Esophagus mucosa (tissue), 1 donor: ENCODE measurements around the gene B3GNT4. TPM values are rescaled to one million over a fixed set of nuclear protein-coding genes. Genes with fewer than 3 reads are reported as not detected.
"Not testable (repeated sequence)": the region's sequence is repeated elsewhere in the genome, so short reads cannot be mapped to it uniquely, and the experiment has no call there.

Experiments
- ATAC-seq: fragments of 200-7000 bp; cut with Tn5 transposase; one replicate; pipeline ENCODE4 v1.9.1; 2020
- total RNA-seq: library from RNA; stranded (reverse); gene quantifications from one replicate; pipeline ENCODE4 v1.2.4, GENCODE V29; 2023
- donor health status: DM: yes; HTN: yes; CAD: no.

B3GNT4 gene
- 2.0 TPM for total RNA-seq

GRCh38 chr12:122203301-122204166 is at the start of gene B3GNT4:
B3GNT4 (plus strand) TSS chr12:122203709; CDS start chr12:122204619, 910 bp downstream.
- ATAC-seq, result peak; percentile 81

DNA sequence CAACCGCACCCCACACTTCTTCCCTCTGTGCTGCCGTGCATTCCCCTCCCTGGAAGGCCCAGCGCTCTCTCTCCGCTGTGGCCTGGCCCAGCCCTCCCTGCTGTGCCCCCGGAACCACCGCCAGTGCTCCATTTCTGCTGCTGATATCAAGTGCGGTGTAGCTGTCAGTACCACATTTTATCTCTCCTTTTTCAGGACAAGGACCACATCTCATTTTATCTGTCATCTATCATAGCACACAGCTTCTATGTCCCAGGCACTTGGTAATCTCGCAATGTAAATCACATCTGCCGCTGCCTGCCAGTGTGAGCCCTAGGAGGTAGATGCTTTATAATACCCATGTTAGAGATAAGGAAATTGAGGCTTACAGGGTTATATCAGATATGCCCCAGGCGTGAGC is 47.8 kb upstream of the B3GNT4 start:
- ATAC-seq, result no peak

DNA sequence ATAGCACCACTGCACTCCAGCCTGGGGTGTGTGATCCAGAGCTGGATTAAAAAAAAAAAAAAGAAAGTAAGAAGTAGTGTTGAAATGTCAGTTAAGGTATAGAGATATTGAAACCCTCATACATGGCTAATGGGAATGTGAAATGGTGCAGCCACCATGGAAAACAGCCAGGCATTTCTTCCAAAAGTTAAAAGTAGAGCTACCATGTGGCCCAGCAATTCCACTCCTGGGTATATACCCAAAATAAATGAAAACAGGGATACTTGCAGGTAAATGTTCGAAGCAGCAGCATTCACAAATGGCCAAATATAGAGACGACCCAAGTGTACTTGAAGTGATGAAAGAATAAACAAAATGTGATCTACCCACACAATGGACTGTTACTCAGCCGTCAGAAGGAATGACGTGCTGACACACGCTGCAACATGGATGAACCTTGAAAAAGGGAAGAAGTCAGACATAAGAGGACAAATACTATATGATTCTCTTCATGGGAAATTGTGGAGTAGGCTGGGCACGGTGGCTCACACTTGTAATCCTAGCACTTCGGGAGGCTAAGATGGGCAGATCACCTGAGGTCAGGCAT is 44.7 kb upstream of the B3GNT4 start:
- no peak for ATAC-seq

GRCh38 chr12:122159882-122160281 is 43.6 kb upstream of the B3GNT4 start:
- ATAC-seq, result no peak

DNA sequence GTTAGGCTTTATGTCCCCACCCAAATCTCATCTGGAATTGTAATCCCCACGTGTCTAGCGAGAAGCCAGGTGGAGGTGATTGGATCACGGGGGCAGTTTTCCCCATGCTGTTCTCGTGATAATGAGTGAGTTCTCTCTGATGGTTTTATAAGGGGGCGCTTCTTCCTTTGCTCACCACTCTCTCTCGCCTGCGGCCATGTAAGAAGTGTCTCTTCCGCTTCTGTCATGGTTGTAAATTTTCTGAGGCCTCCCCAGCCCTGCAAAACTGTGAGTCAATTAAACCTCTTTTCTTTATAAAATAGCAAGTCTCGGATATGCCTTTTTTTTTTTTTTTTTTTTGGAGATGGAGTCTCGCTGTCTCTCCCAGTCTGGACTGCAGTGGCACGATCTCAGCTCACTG is 42.7 kb upstream of the B3GNT4 start:
- no peak for ATAC-seq

- ATAC-seq, result no peak
These were observed 41.8 kb upstream of the B3GNT4 start for GRCh38 chr12:122161682-122162081.

DNA sequence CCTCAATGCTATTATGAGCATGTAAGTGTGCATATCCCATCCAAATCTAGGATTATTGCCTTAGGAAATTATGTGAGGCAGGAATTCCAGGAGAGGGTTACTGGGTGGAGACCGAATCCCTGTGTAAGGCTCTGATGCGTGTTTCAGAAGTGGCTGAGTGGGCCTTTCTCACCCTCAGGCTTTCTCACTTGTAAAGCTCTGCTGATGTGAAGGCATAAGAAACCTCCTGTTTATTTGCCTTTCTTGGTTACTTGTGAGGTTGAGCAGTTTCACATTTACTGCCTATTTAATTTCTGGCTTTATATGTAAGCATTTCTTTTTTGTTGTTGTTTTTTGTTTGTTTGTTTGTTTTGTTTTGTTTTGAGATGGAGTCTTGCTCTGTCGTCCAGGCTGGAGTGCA is 40.5 kb upstream of the B3GNT4 start:
- no peak for ATAC-seq

- no peak for ATAC-seq
These were observed 36.8 kb upstream of the B3GNT4 start for GRCh38 chr12:122166422-122167349.

- ATAC-seq, result no peak
These were observed 36.1 kb upstream of the B3GNT4 start for GRCh38 chr12:122167356-122167925.

DNA sequence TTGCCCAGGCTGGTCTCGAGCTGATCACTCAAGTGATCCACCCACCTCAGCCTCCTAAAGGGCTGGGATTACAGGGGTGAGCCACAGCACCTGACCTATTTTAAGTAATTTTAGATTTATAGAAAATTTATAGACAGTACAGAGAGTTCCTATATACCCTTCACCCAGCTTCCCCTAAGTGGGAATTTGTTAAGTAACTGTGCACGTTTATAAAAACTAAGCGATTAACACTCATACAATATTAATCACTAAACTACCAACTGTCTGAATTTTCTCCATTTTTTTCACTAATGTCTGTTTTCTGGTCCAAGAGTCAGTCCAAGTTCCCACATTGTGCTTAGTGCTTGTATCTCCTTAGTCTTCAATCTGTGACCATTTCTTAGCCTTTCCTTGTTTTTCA is 35.0 kb upstream of the B3GNT4 start:
- no peak for ATAC-seq

DNA sequence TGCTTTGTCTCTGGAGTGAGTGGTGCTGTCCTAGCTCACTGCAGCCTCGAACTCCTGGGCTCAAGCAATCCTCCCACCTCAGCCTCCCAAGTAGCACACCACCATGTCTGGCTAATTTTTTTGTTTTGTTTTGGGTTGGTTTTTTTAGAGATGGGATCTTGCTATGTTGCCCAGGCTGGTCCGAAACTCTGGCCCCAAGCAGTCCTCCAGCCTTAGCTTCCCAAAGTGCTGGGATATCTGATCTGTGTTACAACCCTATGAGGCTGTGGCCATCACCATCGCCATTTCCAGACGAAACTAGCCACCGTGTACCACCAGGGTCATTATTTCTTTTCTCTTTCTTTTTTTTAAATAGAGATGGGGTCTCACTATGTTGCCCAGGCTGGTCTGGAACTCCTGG is 32.1 kb upstream of the B3GNT4 start:
- ATAC-seq, result no peak

DNA sequence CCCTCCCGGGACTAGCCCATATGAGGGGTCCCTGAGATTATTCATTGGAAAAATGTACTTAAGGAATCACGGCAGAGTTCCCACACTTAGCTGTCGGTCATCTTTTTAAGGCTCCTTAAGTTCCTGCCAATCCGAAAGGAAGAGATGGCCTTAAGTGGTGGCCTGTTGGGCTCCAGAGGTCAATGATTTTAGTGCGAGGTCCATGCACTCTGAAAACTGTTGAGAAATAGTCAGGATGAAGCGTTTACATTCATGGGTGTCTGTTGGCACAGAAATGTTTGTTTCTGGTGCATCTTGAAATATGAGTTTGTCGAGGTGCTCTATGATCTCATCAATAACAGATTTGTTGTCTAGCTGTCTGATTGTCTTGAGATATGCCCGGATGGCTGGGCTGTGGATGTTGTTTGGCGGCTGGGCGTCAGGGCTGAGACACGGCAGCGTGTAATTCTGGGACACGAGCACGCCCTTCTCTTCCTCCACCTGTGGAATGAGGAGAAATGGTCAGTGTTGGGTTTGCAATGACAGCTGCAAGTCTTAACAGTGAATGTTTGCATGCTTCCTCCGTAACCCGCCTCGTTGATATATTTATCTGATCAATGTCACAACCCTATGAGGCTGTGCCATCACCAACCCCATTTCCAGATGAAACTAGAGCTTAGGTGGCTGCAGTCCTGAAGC is 31.1 kb upstream of the B3GNT4 start:
- no peak for ATAC-seq

DNA sequence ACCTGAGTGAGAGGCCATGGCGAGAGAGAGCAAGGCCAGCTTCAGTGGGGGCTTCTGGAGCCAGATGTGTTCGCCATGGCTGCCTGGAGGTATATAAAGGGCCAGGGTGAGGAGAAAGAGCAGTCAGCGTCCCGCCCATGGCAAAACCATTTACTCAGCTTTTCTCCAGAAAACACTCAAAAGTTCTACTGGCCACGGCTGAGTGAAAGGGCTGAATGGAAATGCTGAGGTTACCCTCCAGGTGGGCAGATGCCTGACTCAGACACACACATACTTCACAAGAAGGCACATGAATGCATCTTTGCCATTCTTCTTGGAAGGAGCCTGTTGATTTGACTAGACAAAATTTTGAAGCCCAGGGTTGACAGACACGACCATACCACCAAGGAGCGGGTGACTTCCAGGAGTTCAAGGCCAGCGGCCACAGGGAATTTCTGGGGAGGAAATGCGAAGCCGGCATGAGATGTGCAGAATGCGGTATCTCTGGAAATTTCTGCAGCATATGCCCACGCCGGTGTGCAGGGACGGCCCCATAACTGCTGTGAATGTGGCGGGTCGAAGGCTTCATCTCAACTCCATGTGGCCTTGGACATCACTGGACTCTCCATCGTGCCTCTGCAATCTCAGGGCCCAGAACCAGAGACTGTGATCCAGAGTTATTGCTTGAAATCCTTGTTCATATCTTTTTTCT is 29.2 kb upstream of the B3GNT4 start, which contains the start of gene IL31:
Gene IL31 (minus strand): TSS at position 67 of the 691 bp plus-strand sequence. CDS start 49 bp downstream, at position 18.
- no peak for ATAC-seq

DNA sequence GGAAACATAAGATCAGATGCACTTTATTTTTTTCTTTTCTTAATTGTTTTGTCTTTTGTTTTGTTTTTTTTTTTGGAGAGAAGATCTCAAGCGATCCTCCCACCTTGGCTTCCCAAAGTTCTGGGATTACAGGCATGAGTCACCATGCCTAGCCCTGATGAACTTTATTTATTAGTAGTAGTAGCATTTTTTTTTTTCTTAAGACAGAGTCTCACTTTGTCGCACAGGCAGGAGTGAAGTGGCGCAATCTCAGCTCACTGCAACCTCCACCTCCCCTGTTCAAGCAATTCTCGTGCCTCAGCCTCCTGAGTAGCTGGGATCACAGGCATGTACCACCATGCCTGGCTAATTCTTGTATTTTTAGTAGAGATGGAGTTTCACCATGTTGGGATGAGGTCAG is 27.0 kb upstream of the B3GNT4 start:
- ATAC-seq, result not testable (repeated sequence)

- ATAC-seq, result peak; percentile 66
These were observed 20.5 kb upstream of the B3GNT4 start, which contains the start of gene LRRC43 for GRCh38 chr12:122182887-122183587. LRRC43 (plus strand) TSS chr12:122183123; CDS start chr12:122183145, 22 bp downstream.

DNA sequence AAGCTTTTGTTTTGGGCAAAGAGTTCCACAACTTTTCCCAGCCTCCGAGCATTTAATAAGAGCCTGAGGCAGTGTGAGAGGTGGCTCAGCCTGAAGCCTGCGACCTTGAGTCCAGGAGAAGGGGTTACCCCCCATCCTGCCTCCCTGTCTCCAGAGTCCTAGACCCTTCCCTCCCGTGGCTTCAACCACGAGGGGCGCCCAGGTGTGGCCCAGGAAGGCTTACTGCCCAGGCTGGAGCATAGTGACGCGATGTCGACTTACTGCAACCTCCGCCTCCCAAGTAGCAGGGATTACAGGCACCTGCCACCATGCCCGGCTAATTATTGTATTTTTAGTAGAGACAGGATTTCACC is 19.9 kb upstream of the B3GNT4 start:
- ATAC-seq, result peak; percentile 17

DNA sequence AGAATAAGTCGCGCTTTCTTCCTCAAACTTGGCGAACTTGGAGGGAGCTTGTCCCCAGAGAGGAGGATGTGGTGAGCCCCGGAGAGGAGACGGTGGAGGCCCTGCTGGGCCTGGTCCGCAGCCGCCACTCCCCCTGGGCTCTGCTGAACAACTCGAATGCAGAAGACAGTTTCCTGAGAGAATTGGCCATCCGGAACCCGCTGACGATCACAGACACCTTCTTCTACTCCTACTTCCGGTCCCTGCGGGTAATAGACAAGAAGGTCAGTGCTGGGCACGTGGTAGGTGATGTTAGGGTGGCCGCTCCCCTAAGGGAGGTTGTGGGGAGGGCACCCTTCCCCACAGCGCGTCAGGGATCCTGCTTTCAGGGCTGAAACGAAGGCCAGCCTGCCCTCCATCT is 19.0 kb upstream of the B3GNT4 start:
- ATAC-seq, result no peak

- no peak for ATAC-seq
These were observed 18.4 kb upstream of the B3GNT4 start for GRCh38 chr12:122185079-122185478.

- no peak for ATAC-seq
These were observed 17.9 kb upstream of the B3GNT4 start for GRCh38 chr12:122185494-122186082.

DNA sequence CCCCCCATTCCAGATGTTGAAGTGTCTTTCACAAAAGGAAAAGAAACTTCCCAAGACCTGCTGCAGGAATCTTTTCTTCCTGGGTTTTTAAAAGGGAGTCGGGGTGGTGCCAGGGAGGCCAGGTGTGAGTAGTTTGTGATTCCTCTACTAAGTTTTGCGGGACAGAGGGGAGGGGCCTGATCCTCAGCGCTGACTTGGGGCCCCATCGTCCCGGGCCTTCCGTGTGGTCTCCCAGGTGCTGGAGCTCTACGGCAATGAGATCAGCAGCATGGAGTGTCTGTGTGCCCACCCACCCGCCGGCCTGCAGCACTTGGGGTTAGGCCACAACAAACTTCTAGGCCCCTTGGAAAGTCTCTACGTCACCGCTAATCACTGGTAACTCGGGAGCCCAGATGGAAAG is 16.0 kb upstream of the B3GNT4 start:
- ATAC-seq, result no peak
